H1 (cell line): ENCODE data around the gene CABP5. TPM values are rescaled to one million over a fixed set of nuclear protein-coding genes. Genes with fewer than 3 reads are reported as not detected.

Experiments
- CTCF ChIA-PET: fragments of 300-600 bp; sonication (Branson Sonifier 250); formaldehyde crosslinking; loops from one replicate; lab custom pipeline; 2021; ENCODE audit not compliant: partially characterized antibody; lab: Charles Lee
- POLR2A ChIA-PET: fragments of 300-600 bp; sonication (Branson Sonifier 250); formaldehyde crosslinking; loops from one replicate; lab custom pipeline; 2021; ENCODE audit warnings: inconsistent platforms; ENCODE audit not compliant: partially characterized antibody; lab: Charles Lee
- DNase-seq, 2 experiments: peaks; one replicate each; pipeline versions ENCODE4 v3.0.0 to v3.0.0-alpha.2; 2010 to 2022; ENCODE audit warnings: low spot score in 2 of 2, low read depth in 1 of 2, mixed read lengths in 1 of 2
- FAIRE-seq: peaks from 2 replicates; lab custom pipeline; 2011; peaks lifted over from hg19 to GRCh38; lab: Jason Lieb, UNC
- H2AFZ ChIP-seq: 2 replicates; pipeline ENCODE4 v1.8.1; 2012; ENCODE audit warnings: low read length, inconsistent platforms
- H2AK5ac ChIP-seq: 2 replicates; pipeline ENCODE4 v1.6.1; 2013; ENCODE audit warnings: low read depth, low read length
- H2BK120ac ChIP-seq: replicated peaks from 2 replicates; pipeline ENCODE3; 2013; ENCODE audit warnings: low read depth, low read length, inconsistent platforms
- H2BK12ac ChIP-seq: 2 replicates; pipeline ENCODE4 v1.6.1; 2013; ENCODE audit warnings: low read depth, low read length
- H2BK15ac ChIP-seq: 2 replicates; pipeline ENCODE4 v1.6.1; 2013; ENCODE audit warnings: low read length
- H2BK20ac ChIP-seq: 2 replicates; pipeline ENCODE4 v1.6.1; 2013; ENCODE audit warnings: low read length
- H2BK5ac ChIP-seq: 2 replicates; pipeline ENCODE4 v1.6.1; 2013; ENCODE audit warnings: low read depth, low read length
- H3K14ac ChIP-seq: 2 replicates; pipeline ENCODE4 v1.6.1; 2013; ENCODE audit warnings: inconsistent platforms; ENCODE audit not compliant: insufficient read length
- H3K18ac ChIP-seq: 2 replicates; pipeline ENCODE4 v1.6.1; 2013; ENCODE audit warnings: low read length; ENCODE audit errors: extremely low read depth
- H3K23ac ChIP-seq: 2 replicates; pipeline ENCODE4 v1.6.1; 2013; ENCODE audit warnings: inconsistent platforms; ENCODE audit not compliant: insufficient read length
- H3K23me2 ChIP-seq: 2 replicates; pipeline ENCODE4 v1.6.1; 2013; ENCODE audit warnings: low read depth, low read length
- H3K27ac ChIP-seq: 2 replicates; pipeline ENCODE4 v1.6.1; 2011; ENCODE audit warnings: low read depth, low read length, inconsistent platforms
- H3K27me3 ChIP-seq, 4 experiments: replicated peaks in 1 of 4; 1 replicate in 1 of 4; 2 replicates in 3 of 4; pipeline versions ENCODE4 v1.6.1 to v1.8.1; 2011 to 2013; ENCODE audit warnings: low read length in 3 of 4, mild to moderate bottlenecking in 3 of 4, inconsistent platforms in 2 of 4, mixed read lengths in 2 of 4, moderate library complexity in 1 of 4; ENCODE audit not compliant: control insufficient read depth in 3 of 4, insufficient read depth in 3 of 4; ENCODE audit errors: extremely low read depth in 1 of 4
- H3K36me3 ChIP-seq, 4 experiments: 2 replicates each; pipeline versions ENCODE4 v1.6.1 to v1.8.1; 2011 to 2013; ENCODE audit warnings: mild to moderate bottlenecking in 4 of 4, low read length in 3 of 4, moderate library complexity in 2 of 4, control low read depth in 1 of 4, inconsistent platforms in 1 of 4; ENCODE audit not compliant: insufficient read depth in 4 of 4, control insufficient read depth in 2 of 4
- H3K4ac ChIP-seq: replicated peaks from 2 replicates; pipeline ENCODE3; 2013; ENCODE audit warnings: low read length, low read depth, mixed read lengths, inconsistent platforms; ENCODE audit not compliant: insufficient read length
- H3K4me1 ChIP-seq, 4 experiments: replicated peaks in 1 of 4; 1 replicate in 1 of 4; 2 replicates in 3 of 4; pipeline versions ENCODE4 v1.6.1 to v1.8.1; 2011 to 2013; ENCODE audit warnings: low read length in 3 of 4, inconsistent platforms in 2 of 4, mixed read lengths in 1 of 4; ENCODE audit not compliant: insufficient read depth in 4 of 4, control insufficient read depth in 3 of 4
- H3K4me2 ChIP-seq, 2 experiments: 2 replicates each; pipeline versions ENCODE4 v1.6.1 to v1.8.1; 2011 to 2013; ENCODE audit warnings: low read depth in 2 of 2, low read length in 2 of 2, control low read depth in 1 of 2, inconsistent platforms in 1 of 2, mild to moderate bottlenecking in 1 of 2; ENCODE audit not compliant: insufficient read depth in 1 of 2
- H3K4me3 ChIP-seq, 4 experiments: fragments of 200-600, 300-600 bp in 1 of 4; sonication (generic), shearing (Covaris generic), sonication (Bioruptor Twin) in 1 of 4; 2 replicates each; pipeline versions ENCODE4 v1.5.1 to v1.8.1; 2011 to 2016; ENCODE audit warnings: low read length in 4 of 4, low read depth in 3 of 4, control low read depth in 2 of 4, inconsistent platforms in 2 of 4, mild to moderate bottlenecking in 2 of 4, mixed read lengths in 1 of 4, moderate library complexity in 1 of 4; ENCODE audit not compliant: insufficient read depth in 2 of 4; ENCODE audit errors: extremely low read depth in 1 of 4
- H3K56ac ChIP-seq: replicated peaks from 2 replicates; pipeline ENCODE3; 2013; ENCODE audit warnings: low read depth, mild to moderate bottlenecking, mixed read lengths, low read length, inconsistent platforms; ENCODE audit not compliant: insufficient read length
- H3K79me1 ChIP-seq: 2 replicates; pipeline ENCODE4 v1.6.1; 2013; ENCODE audit warnings: low read depth, low read length, control low read depth
- H3K79me2 ChIP-seq, 2 experiments: 2 replicates each; pipeline versions ENCODE4 v1.6.1 to v1.8.1; 2012 to 2013; ENCODE audit warnings: low read length in 2 of 2, mild to moderate bottlenecking in 2 of 2, inconsistent platforms in 1 of 2; ENCODE audit not compliant: insufficient read depth in 2 of 2, control insufficient read depth in 1 of 2
- H3K9ac ChIP-seq, 4 experiments: replicated peaks in 1 of 4; 1 replicate in 1 of 4; 2 replicates in 3 of 4; pipeline versions ENCODE4 v1.6.1 to v1.8.1; 2011 to 2013; ENCODE audit warnings: low read depth in 3 of 4, low read length in 3 of 4, control low read depth in 2 of 4, mild to moderate bottlenecking in 2 of 4, moderate library complexity in 2 of 4, inconsistent platforms in 1 of 4; ENCODE audit errors: extremely low read depth in 1 of 4
- H3K9me3 ChIP-seq, 2 experiments: 2 replicates each; pipeline versions ENCODE4 v1.6.1 to v1.8.1; 2012 to 2013; ENCODE audit warnings: mild to moderate bottlenecking in 2 of 2, moderate library complexity in 2 of 2, control low read depth in 1 of 2, inconsistent platforms in 1 of 2, low read depth in 1 of 2, low read length in 1 of 2, mixed read lengths in 1 of 2; ENCODE audit not compliant: insufficient read depth in 2 of 2
- H4K20me1 ChIP-seq, 2 experiments: replicated peaks in 1 of 2; 2 replicates each; pipeline versions ENCODE3 to v1.8.1; 2011 to 2013; ENCODE audit warnings: inconsistent platforms in 2 of 2, low read length in 2 of 2, mild to moderate bottlenecking in 1 of 2; ENCODE audit not compliant: insufficient read depth in 2 of 2, control insufficient read depth in 1 of 2
- H4K5ac ChIP-seq: 2 replicates; pipeline ENCODE4 v1.6.1; 2013; ENCODE audit warnings: low read length, low read depth, mixed read lengths, inconsistent platforms; ENCODE audit not compliant: insufficient read length
- H4K8ac ChIP-seq: 2 replicates; pipeline ENCODE4 v1.8.0; 2013; ENCODE audit warnings: mild to moderate bottlenecking, moderate library complexity, low read length, inconsistent platforms; ENCODE audit not compliant: insufficient read depth; ENCODE audit errors: extremely low read depth
- H4K91ac ChIP-seq: replicated peaks from 2 replicates; pipeline ENCODE3; 2013; ENCODE audit warnings: low read length, mixed read lengths, inconsistent platforms; ENCODE audit not compliant: insufficient read length
- CEBPB ChIP-seq: IDR thresholded peaks from 2 replicates; pipeline ENCODE4 v1.6.1; 2012; ENCODE audit warnings: low read depth, low read length
- CTCF ChIP-seq, 3 experiments: IDR thresholded peaks; 1 replicate in 2 of 3; 2 replicates in 1 of 3; pipeline versions ENCODE4 v1.5.1 to v1.6.1; 2011; ENCODE audit warnings: low read length in 3 of 3, mild to moderate bottlenecking in 3 of 3, inconsistent platforms in 2 of 3, low read depth in 1 of 3, moderate library complexity in 1 of 3; ENCODE audit not compliant: insufficient read depth in 1 of 3; ENCODE audit errors: control extremely low read depth in 1 of 3
- EP300 ChIP-seq, 2 experiments: IDR thresholded peaks; 1 replicate in 1 of 2; 2 replicates in 1 of 2; pipeline ENCODE4 v1.6.1; 2011 to 2012; ENCODE audit warnings: low read depth in 2 of 2, low read length in 2 of 2, mild to moderate bottlenecking in 2 of 2, borderline replicate concordance in 1 of 2, inconsistent platforms in 1 of 2, moderate library complexity in 1 of 2
- GTF2F1 ChIP-seq: IDR thresholded peaks from 2 replicates; pipeline ENCODE4 v1.6.1; 2012; ENCODE audit warnings: low read depth, low read length, improper control_type of control experiment, borderline replicate concordance
- NANOG ChIP-seq: IDR thresholded peaks from 2 replicates; pipeline ENCODE4 v1.6.1; 2011; ENCODE audit warnings: low read length, low read depth, mild to moderate bottlenecking, inconsistent platforms; ENCODE audit not compliant: insufficient read depth, poor library complexity, severe bottlenecking
- RXRA ChIP-seq: IDR thresholded peaks from 2 replicates; pipeline ENCODE4 v1.6.1; 2011; ENCODE audit warnings: low read depth, mild to moderate bottlenecking, low read length, moderate library complexity; ENCODE audit not compliant: insufficient read depth
- SIX5 ChIP-seq: IDR thresholded peaks from 2 replicates; pipeline ENCODE4 v1.6.1; 2011; ENCODE audit warnings: mild to moderate bottlenecking, low read depth, low read length
- TAF1 ChIP-seq: IDR thresholded peaks from 2 replicates; pipeline ENCODE4 v1.6.1; 2011; ENCODE audit warnings: mild to moderate bottlenecking, low read depth, low read length
- TBP ChIP-seq: IDR thresholded peaks from 2 replicates; pipeline ENCODE4 v1.6.1; 2011; ENCODE audit warnings: low read depth, low read length, improper control_type of control experiment
- YY1 ChIP-seq: IDR thresholded peaks from 2 replicates; pipeline ENCODE4 v1.6.1; 2011; ENCODE audit warnings: low read depth, mild to moderate bottlenecking, low read length
- ZNF274 ChIP-seq: IDR thresholded peaks from 2 replicates; pipeline ENCODE4 v1.7.0; 2012; ENCODE audit warnings: low read length, borderline replicate concordance; ENCODE audit errors: extremely low read depth
- WGBS, 2 experiments: shearing (Covaris generic) in 1 of 2; methylation state at CpG; one replicate each; pipeline versions ENCODE4 v1.1.6 to v1.1.7; 2013 to 2015; ENCODE audit warnings: low lambda C conversion rate in 2 of 2, mixed read lengths in 2 of 2, inconsistent platforms in 1 of 2, low coverage in 1 of 2, missing lambda C conversion rate in 1 of 2; ENCODE audit not compliant: insufficient replicate concordance in 2 of 2, insufficient coverage in 1 of 2, insufficient read length in 1 of 2; ENCODE audit errors: extremely low coverage in 1 of 2, missing lambda C conversion rate in 1 of 2; 5-methylcytosine and 5-hydroxymethylcytosine counted together
- polyA plus RNA-seq, 7 experiments: library from polyadenylated mRNA; depleted of rRNA in 3 of 7; stranded (reverse) in 5 of 7; unstranded in 2 of 7; fragments of >200 nt in 5 of 7; fragments of 200-250 nt in 2 of 7; gene quantifications; 1 replicate in 5 of 7; 2 replicates in 1 of 7; 4 replicates in 1 of 7; pipeline versions ENCODE4 v1.2.1 to v1.2.3, GENCODE V29; 2011 to 2013; ENCODE audit warnings: missing spikeins in 2 of 7, mixed read lengths in 2 of 7
- total RNA-seq: library from RNA; stranded (reverse); fragmentation: NEBNext Ultra II Directional; extraction: Animal tissue kit (Norgen Biotek cat#: 25700); gene quantifications from 2 replicates; pipeline ENCODE4 v1.2.1, GENCODE V29; 2021

CABP5 gene
- total and polyA plus RNA-seq, 2 of the 8 experiments (the other 6 are each of a cell fraction or from before 2014, with no cell fraction given): not detected

GRCh38 chr19:48081106-48081505 lies 37.2 kb upstream of the CABP5 start:
- Histone ChIP-seq H2BK12ac (no peak overlapping the region), H4K91ac (no peak overlapping the region), H3K27me3 (no peaks in the 10 kb centered on the region; a peak in 1 of 7 replicates), H2BK120ac (no peak overlapping the region), H4K20me1 (no peaks in the 10 kb centered on the region), H3K56ac (no peak overlapping the region), H4K8ac (no peak overlapping the region), H2BK20ac (no peak overlapping the region), H3K14ac (no peak overlapping the region), H3K23me2 (no peaks in the 10 kb centered on the region; the same call in 1 of the 2 replicates), H2BK5ac (no peak overlapping the region), H3K79me1 (no peaks in the 10 kb centered on the region), H2BK15ac (no peak overlapping the region), H3K18ac (no peak overlapping the region), H3K4me1 (no peaks in the 10 kb centered on the region), H3K4ac (no peak overlapping the region), H3K9ac (no peak overlapping the region), H2AFZ (no peak overlapping the region), H3K4me2 (no peak overlapping the region), H3K9me3 (peaks cover 0 to 2% of the 10 kb centered on the region in 2 experiments; a peak in 1 of 4 replicates), H3K79me2 (no peaks in the 10 kb centered on the region), H3K23ac (no peak overlapping the region), H3K27ac (no peak overlapping the region), H3K36me3 (no peaks in the 10 kb centered on the region), H2AK5ac (no peak overlapping the region), H3K4me3 (no peak overlapping the region), H4K5ac (no peak overlapping the region)
- DNase-seq: no peak
- FAIRE-seq: no peak
- WGBS, 2 experiments: 95% methylated on average over 5 of the region's 5 CpGs; no CpG with 5 or more reads in 1 of the 2 experiments
- CTCF ChIA-PET: interaction anchor here (2.2 kb wide), 1 partner anchor 12 kb away, joined by 10 read pairs; no protein-coding TSS in a partner anchor
- POLR2A ChIA-PET: no interaction called here
- TF ChIP-seq ZNF274 (no peak), CTCF (IDR thresholded peaks at IDR 0.05; ENCODE audit: control extremely low read depth in 1 of 3, insufficient read depth in 1 of 3, low read depth in 1 of 3, low read length in 3 of 3) (no peak), SIX5 (no peak), GTF2F1 (no peak), NANOG (no peak), RXRA (no peak), EP300 (IDR thresholded peaks at IDR 0.05; ENCODE audit: borderline replicate concordance in 1 of 2, low read depth in 2 of 2, low read length in 2 of 2) (no peak), CEBPB (no peak), TAF1 (no peak), YY1 (no peak), TBP (no peak)
